PFSK-1 (cell line): ENCODE measurements around the gene HMGCS2.

Experiments
- FOXP2 ChIP-seq: optimal IDR thresholded peaks from 2 replicates; pipeline ENCODE3; 2011; ENCODE audit warnings: borderline replicate concordance, control low read depth, inconsistent platforms; ENCODE audit not compliant: insufficient read depth; ENCODE audit errors: extremely low read length, extremely low read depth
- POLR2AphosphoS5 ChIP-seq: IDR thresholded peaks from 2 replicates; pipeline ENCODE4 v1.6.1; 2012; ENCODE audit warnings: low read depth, mild to moderate bottlenecking, control low read depth, low read length, moderate library complexity
- SIN3A ChIP-seq: IDR thresholded peaks from 2 replicates; pipeline ENCODE4 v1.6.1; 2012; ENCODE audit warnings: mild to moderate bottlenecking, low read length, moderate library complexity, borderline replicate concordance; ENCODE audit not compliant: insufficient read depth
- TAF1 ChIP-seq: IDR thresholded peaks from 2 replicates; pipeline ENCODE4 v1.6.1; 2012; ENCODE audit warnings: low read length, control low read depth, borderline replicate concordance; ENCODE audit not compliant: insufficient read depth
- TF ChIP-seq, protein P1 (sequence below), 2 experiments: IDR thresholded peaks; 2 replicates each; pipeline versions ENCODE4 v1.6.1 to v1.8.0; 2011 to 2012; ENCODE audit warnings: low read depth in 2 of 2, low read length in 2 of 2, control low read depth in 1 of 2, inconsistent platforms in 1 of 2, mild to moderate bottlenecking in 1 of 2, moderate library complexity in 1 of 2; ENCODE audit not compliant: insufficient read depth in 1 of 2

HMGCS2 gene

DNA sequence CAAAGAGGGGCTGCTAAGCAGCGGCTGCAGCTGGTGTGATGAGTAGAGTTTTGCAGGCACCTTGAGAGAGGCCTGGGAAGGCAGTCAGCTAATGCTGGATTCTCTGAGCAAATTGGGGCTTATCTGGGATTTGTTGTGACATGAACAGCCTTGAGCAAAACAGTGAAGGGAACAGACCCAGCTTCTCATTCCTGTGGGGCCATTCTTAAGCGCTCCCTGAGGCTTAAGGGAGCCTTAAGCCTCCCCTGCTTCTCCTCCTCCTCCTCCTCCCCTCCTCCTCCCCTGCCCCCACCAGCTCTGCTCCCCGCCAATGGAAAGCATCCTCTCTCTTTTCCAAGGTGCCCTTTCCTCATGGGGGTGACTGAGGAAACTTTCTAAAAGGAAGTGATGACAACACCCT, 21.3 kb downstream of the HMGCS2 start:
- TF ChIP-seq, protein P1, sequence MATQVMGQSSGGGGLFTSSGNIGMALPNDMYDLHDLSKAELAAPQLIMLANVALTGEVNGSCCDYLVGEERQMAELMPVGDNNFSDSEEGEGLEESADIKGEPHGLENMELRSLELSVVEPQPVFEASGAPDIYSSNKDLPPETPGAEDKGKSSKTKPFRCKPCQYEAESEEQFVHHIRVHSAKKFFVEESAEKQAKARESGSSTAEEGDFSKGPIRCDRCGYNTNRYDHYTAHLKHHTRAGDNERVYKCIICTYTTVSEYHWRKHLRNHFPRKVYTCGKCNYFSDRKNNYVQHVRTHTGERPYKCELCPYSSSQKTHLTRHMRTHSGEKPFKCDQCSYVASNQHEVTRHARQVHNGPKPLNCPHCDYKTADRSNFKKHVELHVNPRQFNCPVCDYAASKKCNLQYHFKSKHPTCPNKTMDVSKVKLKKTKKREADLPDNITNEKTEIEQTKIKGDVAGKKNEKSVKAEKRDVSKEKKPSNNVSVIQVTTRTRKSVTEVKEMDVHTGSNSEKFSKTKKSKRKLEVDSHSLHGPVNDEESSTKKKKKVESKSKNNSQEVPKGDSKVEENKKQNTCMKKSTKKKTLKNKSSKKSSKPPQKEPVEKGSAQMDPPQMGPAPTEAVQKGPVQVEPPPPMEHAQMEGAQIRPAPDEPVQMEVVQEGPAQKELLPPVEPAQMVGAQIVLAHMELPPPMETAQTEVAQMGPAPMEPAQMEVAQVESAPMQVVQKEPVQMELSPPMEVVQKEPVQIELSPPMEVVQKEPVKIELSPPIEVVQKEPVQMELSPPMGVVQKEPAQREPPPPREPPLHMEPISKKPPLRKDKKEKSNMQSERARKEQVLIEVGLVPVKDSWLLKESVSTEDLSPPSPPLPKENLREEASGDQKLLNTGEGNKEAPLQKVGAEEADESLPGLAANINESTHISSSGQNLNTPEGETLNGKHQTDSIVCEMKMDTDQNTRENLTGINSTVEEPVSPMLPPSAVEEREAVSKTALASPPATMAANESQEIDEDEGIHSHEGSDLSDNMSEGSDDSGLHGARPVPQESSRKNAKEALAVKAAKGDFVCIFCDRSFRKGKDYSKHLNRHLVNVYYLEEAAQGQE (IDR thresholded peaks at IDR 0.05; ENCODE audit: insufficient read depth in 1 of 2, low read depth in 2 of 2, low read length in 2 of 2), result no peak
- TF ChIP-seq SIN3A, result no peak
- no peak for TF ChIP-seq POLR2AphosphoS5
- no peak for TF ChIP-seq TAF1
- no peak for TF ChIP-seq FOXP2

DNA sequence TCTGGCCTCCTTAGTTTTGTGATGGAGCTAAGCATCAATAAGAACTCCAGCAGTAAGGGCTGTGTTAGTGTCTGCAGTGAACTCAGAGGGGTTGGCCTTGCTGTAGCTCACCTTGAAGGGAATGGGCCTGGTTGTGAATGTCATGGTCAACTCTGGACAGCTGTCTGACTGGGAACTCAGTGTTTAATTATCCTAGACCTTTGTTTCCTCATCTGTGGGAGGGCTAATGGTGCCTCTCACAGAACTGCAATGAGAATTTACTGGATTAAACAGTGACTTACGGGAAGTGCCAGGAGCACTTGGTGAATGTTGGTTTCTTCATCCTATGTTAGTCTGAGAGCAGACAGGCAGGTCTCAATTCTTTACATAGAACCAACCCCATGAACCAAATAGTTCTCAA, 23.7 kb downstream of the HMGCS2 start:
- TF ChIP-seq TAF1 (no peak), POLR2AphosphoS5 (no peak), SIN3A (no peak), FOXP2 (no peak)
- TF ChIP-seq, protein P1 (IDR thresholded peaks at IDR 0.05; ENCODE audit: insufficient read depth in 1 of 2, low read depth in 2 of 2, low read length in 2 of 2), result no peak

DNA sequence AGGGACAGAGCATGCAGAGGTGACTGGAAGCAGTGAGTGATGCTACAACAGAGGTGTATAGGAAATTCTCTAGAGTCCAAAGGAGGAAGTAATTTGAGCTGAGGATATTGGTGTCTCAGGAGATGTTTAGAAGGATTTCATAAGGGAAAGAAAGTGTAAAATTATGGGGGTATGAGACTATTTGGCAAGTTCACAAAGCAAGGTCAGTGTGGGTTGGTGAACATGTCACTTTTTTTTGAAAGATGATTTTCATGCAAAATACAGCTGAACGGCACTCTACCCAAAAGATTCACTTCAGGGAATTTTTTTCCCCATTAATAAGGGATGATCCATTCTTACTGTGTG, 24.1 kb downstream of the HMGCS2 start:
- TF ChIP-seq POLR2AphosphoS5, result no peak
- no peak for TF ChIP-seq FOXP2
- TF ChIP-seq, protein P1 (IDR thresholded peaks at IDR 0.05; ENCODE audit: insufficient read depth in 1 of 2, low read depth in 2 of 2, low read length in 2 of 2), result no peak
- no peak for TF ChIP-seq TAF1
- no peak for TF ChIP-seq SIN3A

DNA sequence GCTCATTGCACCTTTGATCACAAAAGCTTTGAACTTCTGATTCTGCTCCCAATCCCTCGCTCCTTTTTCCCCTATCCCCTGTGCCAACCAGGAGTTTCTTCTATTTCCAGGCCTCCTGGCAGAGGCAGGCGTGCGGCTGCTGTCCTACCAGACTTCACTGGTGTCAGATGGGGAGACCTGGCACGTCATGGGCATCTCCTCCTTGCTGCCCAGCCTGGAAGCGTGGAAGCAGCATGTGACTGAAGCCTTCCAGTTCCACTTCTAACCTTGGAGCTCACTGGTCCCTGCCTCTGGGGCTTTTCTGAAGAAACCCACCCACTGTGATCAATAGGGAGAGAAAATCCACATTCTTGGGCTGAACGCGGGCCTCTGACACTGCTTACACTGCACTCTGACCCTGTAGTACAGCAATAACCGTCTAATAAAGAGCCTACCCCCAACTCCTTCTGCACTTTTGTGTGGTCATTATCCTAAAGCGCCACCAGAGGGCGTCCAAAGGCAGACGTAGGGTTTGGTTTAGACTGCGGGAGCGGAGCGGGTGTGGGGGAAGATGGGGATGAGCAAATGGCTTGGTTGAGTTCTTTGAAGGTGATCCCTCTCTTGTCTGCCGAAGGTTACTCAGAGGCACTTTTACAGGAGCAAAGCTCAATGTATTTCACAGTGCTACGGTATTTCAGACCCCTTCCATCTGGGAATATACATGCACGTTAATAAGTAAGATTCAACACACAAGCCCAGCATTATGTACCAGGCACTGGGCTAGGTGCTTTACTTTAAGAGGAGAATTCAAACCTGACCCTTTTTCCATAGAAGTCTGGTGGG, 24.7 kb downstream of the HMGCS2 start:
- TF ChIP-seq SIN3A, result no peak
- TF ChIP-seq FOXP2, result no peak
- no peak; the same call in none of the 2 replicates for TF ChIP-seq POLR2AphosphoS5
- TF ChIP-seq, protein P1 (IDR thresholded peaks at IDR 0.05; ENCODE audit: insufficient read depth in 1 of 2, low read depth in 2 of 2, low read length in 2 of 2), result no peak
- TF ChIP-seq TAF1, result no peak
